Epithelial cell of proximal tubule (primary cell): Measurements from ENCODE around the gene FSTL1. TPM values are rescaled to one million over a fixed set of nuclear protein-coding genes. Genes with fewer than 3 reads are reported as not detected.

ENCODE experiments used
- DNase-seq: peaks from one replicate; pipeline ENCODE4 v3.0.0-alpha.2; 2011; ENCODE audit warnings: low read depth
- H3K4me3 ChIP-seq: 2 replicates; pipeline ENCODE4 v1.5.1; 2011; ENCODE audit warnings: low read depth, mild to moderate bottlenecking, low read length
- total RNA-seq: library from RNA; depleted of rRNA; stranded (reverse); fragments of >200 nt; gene quantifications from 2 replicates; pipeline ENCODE4 v1.2.3, GENCODE V29; 2015
- TF ChIP-seq, protein P1 (sequence below): conservative IDR thresholded peaks from 2 replicates; pipeline ENCODE4 v1.5.1; 2012; ENCODE audit warnings: low read depth, mild to moderate bottlenecking, low read length

Gene FSTL1, protein sequence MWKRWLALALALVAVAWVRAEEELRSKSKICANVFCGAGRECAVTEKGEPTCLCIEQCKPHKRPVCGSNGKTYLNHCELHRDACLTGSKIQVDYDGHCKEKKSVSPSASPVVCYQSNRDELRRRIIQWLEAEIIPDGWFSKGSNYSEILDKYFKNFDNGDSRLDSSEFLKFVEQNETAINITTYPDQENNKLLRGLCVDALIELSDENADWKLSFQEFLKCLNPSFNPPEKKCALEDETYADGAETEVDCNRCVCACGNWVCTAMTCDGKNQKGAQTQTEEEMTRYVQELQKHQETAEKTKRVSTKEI
- total RNA-seq: 179 and 235 TPM in 2 replicates

- H3K4me3 ChIP-seq: peak within 1 kb of the TSS; percentile 72
- DNase-seq: no peak
- TF ChIP-seq, protein P1, sequence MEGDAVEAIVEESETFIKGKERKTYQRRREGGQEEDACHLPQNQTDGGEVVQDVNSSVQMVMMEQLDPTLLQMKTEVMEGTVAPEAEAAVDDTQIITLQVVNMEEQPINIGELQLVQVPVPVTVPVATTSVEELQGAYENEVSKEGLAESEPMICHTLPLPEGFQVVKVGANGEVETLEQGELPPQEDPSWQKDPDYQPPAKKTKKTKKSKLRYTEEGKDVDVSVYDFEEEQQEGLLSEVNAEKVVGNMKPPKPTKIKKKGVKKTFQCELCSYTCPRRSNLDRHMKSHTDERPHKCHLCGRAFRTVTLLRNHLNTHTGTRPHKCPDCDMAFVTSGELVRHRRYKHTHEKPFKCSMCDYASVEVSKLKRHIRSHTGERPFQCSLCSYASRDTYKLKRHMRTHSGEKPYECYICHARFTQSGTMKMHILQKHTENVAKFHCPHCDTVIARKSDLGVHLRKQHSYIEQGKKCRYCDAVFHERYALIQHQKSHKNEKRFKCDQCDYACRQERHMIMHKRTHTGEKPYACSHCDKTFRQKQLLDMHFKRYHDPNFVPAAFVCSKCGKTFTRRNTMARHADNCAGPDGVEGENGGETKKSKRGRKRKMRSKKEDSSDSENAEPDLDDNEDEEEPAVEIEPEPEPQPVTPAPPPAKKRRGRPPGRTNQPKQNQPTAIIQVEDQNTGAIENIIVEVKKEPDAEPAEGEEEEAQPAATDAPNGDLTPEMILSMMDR: no peak
Measured at GRCh38 chr3:120450600-120451271, at the start of gene FSTL1. TSS of gene FSTL1 (minus strand) at chr3:120450992. CDS start at chr3:120450746, 246 bp downstream.

DNA sequence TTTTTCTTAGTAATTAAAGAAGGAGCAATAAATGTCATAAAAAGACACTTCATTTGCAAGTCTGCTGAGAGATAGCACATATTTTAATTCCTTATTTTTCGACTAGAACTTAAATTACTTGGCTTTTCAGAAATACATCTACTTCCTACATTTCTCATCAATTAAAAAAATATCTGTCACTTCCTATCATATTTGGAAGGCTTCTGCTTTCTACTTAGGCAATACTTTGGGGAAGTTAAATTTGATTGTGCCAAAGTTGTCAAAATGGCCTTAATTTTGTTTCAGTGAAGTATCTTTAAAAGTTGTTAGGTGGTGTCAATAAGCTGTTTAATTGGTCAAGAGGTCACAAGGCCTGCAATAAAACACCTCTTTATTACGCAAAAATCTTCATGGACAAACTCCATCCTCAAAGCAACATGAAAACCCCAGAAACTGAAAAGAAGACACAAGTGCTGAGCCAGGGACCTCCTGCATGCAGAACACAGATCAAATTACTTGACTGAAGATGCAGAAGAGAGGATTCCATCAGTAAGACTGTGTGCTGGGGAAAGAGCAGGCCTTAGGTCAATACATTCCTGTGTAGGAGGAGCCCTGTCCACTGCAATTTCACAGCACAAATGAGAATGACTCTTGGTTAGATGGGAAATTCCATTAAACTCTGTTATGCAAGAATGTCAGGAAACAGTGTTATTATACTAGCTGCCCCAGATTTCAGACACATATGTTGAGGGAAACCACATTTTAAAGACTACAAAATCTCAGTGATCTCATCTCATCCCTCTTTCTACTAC lies 48.0 kb upstream of the FSTL1 start:
- TF ChIP-seq, protein P1: no peak
- peak; percentile 76 for DNase-seq
- H3K4me3 ChIP-seq: no peak overlapping the region

GRCh38 chr3:120497818-120498217 lies 47.0 kb upstream of the FSTL1 start:
- no peak overlapping the region for H3K4me3 ChIP-seq
- DNase-seq: no peak
- TF ChIP-seq, protein P1: no peak

DNA sequence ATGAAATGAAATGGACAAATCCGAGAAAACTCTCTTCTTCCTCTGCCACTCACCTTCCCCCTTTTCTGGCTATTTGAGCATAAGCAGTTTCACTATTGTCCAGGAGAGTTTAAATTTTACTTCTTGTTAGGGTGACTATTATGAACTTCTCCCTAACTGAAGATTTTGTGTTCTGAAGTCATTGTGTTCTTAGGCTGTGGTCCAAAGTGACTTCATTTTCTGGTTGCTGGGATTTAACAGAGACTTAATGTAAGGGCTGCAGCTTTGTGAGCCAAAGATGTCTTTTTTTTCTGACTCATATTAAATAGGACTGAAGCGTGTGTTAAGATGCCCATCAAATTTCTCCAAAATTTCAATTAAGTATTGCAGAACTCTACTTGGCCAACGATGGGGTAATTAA lies 46.5 kb upstream of the FSTL1 start:
- TF ChIP-seq, protein P1: no peak

GRCh38 chr3:120496278-120497002 lies 45.6 kb upstream of the FSTL1 start:
- TF ChIP-seq, protein P1: no peak
- no peak for DNase-seq
- no peak overlapping the region for H3K4me3 ChIP-seq

More for the DNA sequence above, 46.5 kb upstream of the FSTL1 start:
- H3K4me3 ChIP-seq: no peak overlapping the region
- peak; percentile 69 for DNase-seq

DNA sequence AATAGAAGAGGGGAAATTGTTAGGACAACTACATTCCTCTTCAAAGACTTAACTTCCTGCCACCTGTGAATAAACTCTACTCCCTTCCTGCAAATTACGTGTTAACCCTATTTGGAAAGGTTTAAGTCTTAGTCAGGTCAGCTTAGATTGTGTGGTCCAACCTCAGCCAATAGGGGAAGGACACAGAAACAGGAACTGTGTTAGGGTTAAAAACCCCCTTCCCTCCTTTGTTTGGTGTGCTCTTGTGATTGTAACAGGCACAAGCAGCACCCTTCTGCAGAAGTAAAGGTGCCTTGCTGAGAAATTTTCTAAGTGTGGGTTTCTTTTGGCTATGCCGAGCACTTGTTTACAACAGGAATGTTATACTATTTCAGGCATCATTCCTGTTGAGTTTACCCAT lies 45.0 kb upstream of the FSTL1 start:
- no peak for DNase-seq
- no peak overlapping the region for H3K4me3 ChIP-seq
- TF ChIP-seq, protein P1: no peak
